MM.1S (cell line): ENCODE results near the gene STK16.

ENCODE experiments used
- CTCF ChIP-seq: fragments of 300-600 bp; sonication (generic); IDR thresholded peaks from 2 replicates; pipeline ENCODE4 v1.5.1; 2016; ENCODE audit warnings: antibody characterized with exemption, low read length, mixed read lengths
- EZH2 ChIP-seq: fragments of 300-600 bp; sonication (generic); optimal IDR thresholded peaks from 2 replicates; pipeline ENCODE3; 2017; ENCODE audit warnings: low read depth, mild to moderate bottlenecking, antibody characterized with exemption, low read length, mixed read lengths
- EZH2phosphoT487 ChIP-seq: fragments of 300-600 bp; sonication (generic); IDR thresholded peaks from 2 replicates; pipeline ENCODE4 v1.6.1; 2018; ENCODE audit warnings: antibody characterized with exemption, low read length

DNA sequence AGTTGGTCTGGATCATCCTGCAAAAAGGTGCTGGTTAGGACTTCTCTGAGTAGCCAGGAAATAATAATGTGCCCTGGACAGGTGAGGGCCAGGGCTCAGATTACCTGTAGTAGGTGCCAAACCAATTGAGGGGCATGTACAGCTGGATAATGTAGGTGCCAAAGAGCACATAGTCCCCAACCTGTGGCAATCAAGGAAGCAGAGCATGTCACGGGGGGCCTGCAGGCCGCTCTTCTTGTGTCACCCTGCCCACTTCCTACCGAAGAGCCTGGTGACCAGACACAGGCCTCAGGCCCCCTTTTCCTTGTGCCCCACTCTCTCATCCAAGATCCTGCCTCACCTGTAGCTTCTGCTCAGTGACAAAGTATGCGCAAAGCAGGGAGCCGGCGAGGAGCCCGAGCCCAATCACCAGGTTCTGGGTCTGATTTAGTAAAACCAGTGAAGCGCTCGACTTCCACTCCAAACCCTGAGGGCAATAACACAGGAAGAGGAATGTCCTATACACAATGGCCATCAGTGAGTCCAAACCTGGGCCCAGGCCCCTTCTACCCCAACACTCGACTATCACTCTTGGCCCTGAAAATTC lies 31.7 kb upstream of the STK16 start:
- TF ChIP-seq CTCF (no peak), EZH2phosphoT487 (no peak), EZH2 (no peak)
